Measurements from ENCODE around the gene PREB. TPM values are rescaled to one million over a fixed set of nuclear protein-coding genes. Genes with fewer than 3 reads are reported as not detected.

The PREB gene
- total RNA-seq, 1 donor from 2014 or later = 48.9 TPM

GRCh38 chr2:27086090-27086723, 48.2 kb downstream of the PREB start:
- peak overlapping the region; percentile 81 for H3K4me3 Mint-ChIP-seq (ENCODE audit: unreplicated experiment)

GRCh38 chr2:27085673-27086089, 48.8 kb downstream of the PREB start:
- no peaks in the 10 kb centered on the region for H3K79me2 ChIP-seq (ENCODE audit: insufficient read depth, low read length)
- H3K36me3 ChIP-seq (ENCODE audit: insufficient read depth, low read length) = peaks cover 2% of the 10 kb centered on the region
- Mint-ChIP-seq H3K4me3 (ENCODE audit: unreplicated experiment) (peak overlapping the region; percentile 69), H3K9me3 (ENCODE audit: unreplicated experiment) (no peaks in the 10 kb centered on the region), H3K4me1 (ENCODE audit: low read depth, unreplicated experiment) (peaks cover 10% of the 10 kb centered on the region), H3K27ac (ENCODE audit: unreplicated experiment) (no peak overlapping the region), H3K36me3 (ENCODE audit: low read depth, unreplicated experiment) (no peaks in the 10 kb centered on the region), H3K27me3 (ENCODE audit: low read depth, unreplicated experiment) (peaks cover 13% of the 10 kb centered on the region)
- H4K20me1 ChIP-seq (ENCODE audit: insufficient read depth, low read length) = peaks cover 11% of the 10 kb centered on the region
- peak; percentile 50 for DNase-seq (ENCODE audit: low read depth)
- H3K27ac ChIP-seq (ENCODE audit: low read depth, low read length) = no peak overlapping the region
- peak overlapping the region; percentile 57 for H3K4me3 ChIP-seq (ENCODE audit: insufficient read depth, low read depth, low read length)
- H3K27me3 ChIP-seq (ENCODE audit: insufficient read depth, low read length) = no peaks in the 10 kb centered on the region
- peaks cover 27% of the 10 kb centered on the region for H3K4me1 ChIP-seq (ENCODE audit: insufficient read depth, low read length)
- H3K9me3 ChIP-seq (ENCODE audit: insufficient read depth, low read depth, low read length) = no peaks in the 10 kb centered on the region
- peak overlapping the region; percentile 91 for H3K4me2 ChIP-seq (ENCODE audit: low read length)
- peak overlapping the region; percentile 80 for H3K9ac ChIP-seq (ENCODE audit: low read length)
- FAIRE-seq = no peak
- peak; percentile 18 for TF ChIP-seq CTCF (IDR thresholded peaks at IDR 0.05; ENCODE audit: insufficient read depth, low read depth, low read length)
- TF ChIP-seq EZH2 (IDR thresholded peaks at IDR 0.05; ENCODE audit: insufficient read depth, low read length) = no peak
- peak overlapping the region; percentile 90 for H2AFZ ChIP-seq (ENCODE audit: low read depth, low read length)

More at GRCh38 chr2:27086090-27086723, 48.2 kb downstream of the PREB start:
- Histone ChIP-seq H3K4me3 (ENCODE audit: insufficient read depth, low read depth, low read length) (peak overlapping the region; percentile 57), H2AFZ (ENCODE audit: low read depth, low read length) (peak overlapping the region; percentile 90), H3K4me2 (ENCODE audit: low read length) (peak overlapping the region; percentile 95), H3K27me3 (ENCODE audit: insufficient read depth, low read length) (no peaks in the 10 kb centered on the region), H3K9ac (ENCODE audit: low read length) (peak overlapping the region; percentile 80), H3K79me2 (ENCODE audit: insufficient read depth, low read length) (no peaks in the 10 kb centered on the region), H3K36me3 (ENCODE audit: insufficient read depth, low read length) (peaks cover 2% of the 10 kb centered on the region), H4K20me1 (ENCODE audit: insufficient read depth, low read length) (peaks cover 11% of the 10 kb centered on the region), H3K27ac (ENCODE audit: low read depth, low read length) (peak overlapping the region; percentile 51), H3K4me1 (ENCODE audit: insufficient read depth, low read length) (peaks cover 23% of the 10 kb centered on the region), H3K9me3 (ENCODE audit: insufficient read depth, low read depth, low read length) (no peaks in the 10 kb centered on the region)
- FAIRE-seq = no peak
- no peaks in the 10 kb centered on the region for H3K36me3 Mint-ChIP-seq (ENCODE audit: low read depth, unreplicated experiment)
- TF ChIP-seq CTCF (IDR thresholded peaks at IDR 0.05; ENCODE audit: insufficient read depth, low read depth, low read length) = peak; percentile 31
- TF ChIP-seq EZH2 (IDR thresholded peaks at IDR 0.05; ENCODE audit: insufficient read depth, low read length) = no peak
- H3K4me1 Mint-ChIP-seq (ENCODE audit: low read depth, unreplicated experiment) = peaks cover 6% of the 10 kb centered on the region
- peak; percentile 62 for DNase-seq (ENCODE audit: low read depth)
- H3K27ac Mint-ChIP-seq (ENCODE audit: unreplicated experiment) = peak overlapping the region; percentile 12
- H3K27me3 Mint-ChIP-seq (ENCODE audit: low read depth, unreplicated experiment) = peaks cover 13% of the 10 kb centered on the region
- no peaks in the 10 kb centered on the region for H3K9me3 Mint-ChIP-seq (ENCODE audit: unreplicated experiment)

GRCh38 chr2:27085062-27085672, 49.3 kb downstream of the PREB start:
- FAIRE-seq (no peak), DNase-seq (ENCODE audit: low read depth) (no peak)
- H3K36me3 ChIP-seq (ENCODE audit: insufficient read depth, low read length) = peaks cover 2% of the 10 kb centered on the region
- no peak overlapping the region for H3K27ac Mint-ChIP-seq (ENCODE audit: unreplicated experiment)
- no peaks in the 10 kb centered on the region for H3K36me3 Mint-ChIP-seq (ENCODE audit: low read depth, unreplicated experiment)
- H3K27me3 ChIP-seq (ENCODE audit: insufficient read depth, low read length) = no peaks in the 10 kb centered on the region
- peak overlapping the region; percentile 69 for H3K4me3 Mint-ChIP-seq (ENCODE audit: unreplicated experiment)
- peak overlapping the region; percentile 57 for H3K4me3 ChIP-seq (ENCODE audit: insufficient read depth, low read depth, low read length)
- H3K27ac ChIP-seq (ENCODE audit: low read depth, low read length) = no peak overlapping the region
- H2AFZ ChIP-seq (ENCODE audit: low read depth, low read length) = peak overlapping the region; percentile 90
- H3K9me3 ChIP-seq (ENCODE audit: insufficient read depth, low read depth, low read length) = no peaks in the 10 kb centered on the region
- H3K4me2 ChIP-seq (ENCODE audit: low read length) = peak overlapping the region; percentile 91
- H3K9ac ChIP-seq (ENCODE audit: low read length) = peak overlapping the region; percentile 80
- peaks cover 12% of the 10 kb centered on the region for H3K4me1 Mint-ChIP-seq (ENCODE audit: low read depth, unreplicated experiment)
- H3K79me2 ChIP-seq (ENCODE audit: insufficient read depth, low read length) = peaks cover 5% of the 10 kb centered on the region
- no peaks in the 10 kb centered on the region for H3K9me3 Mint-ChIP-seq (ENCODE audit: unreplicated experiment)
- peaks cover 11% of the 10 kb centered on the region for H4K20me1 ChIP-seq (ENCODE audit: insufficient read depth, low read length)
- H3K27me3 Mint-ChIP-seq (ENCODE audit: low read depth, unreplicated experiment) = peaks cover 13% of the 10 kb centered on the region
- TF ChIP-seq EZH2 (IDR thresholded peaks at IDR 0.05; ENCODE audit: insufficient read depth, low read length) = no peak
- TF ChIP-seq CTCF (IDR thresholded peaks at IDR 0.05; ENCODE audit: insufficient read depth, low read depth, low read length) = no peak
- H3K4me1 ChIP-seq (ENCODE audit: insufficient read depth, low read length) = peaks cover 33% of the 10 kb centered on the region
